GM19099 (cell line): Measurements from ENCODE around the gene ROR1.

ENCODE experiments used
- POLR2A ChIP-seq: IDR thresholded peaks from 3 replicates; pipeline ENCODE4 v1.6.1; 2011; ENCODE audit warnings: low read depth; ENCODE audit not compliant: insufficient read length; ENCODE audit errors: extremely low read depth

Gene ROR1

GRCh38 chr1:63827411-63828321 is 53.8 kb downstream of the ROR1 start:
- no peak for TF ChIP-seq POLR2A

GRCh38 chr1:63828322-63829044 is 54.7 kb downstream of the ROR1 start:
- no peak for TF ChIP-seq POLR2A

- no peak for TF ChIP-seq POLR2A
Observed at GRCh38 chr1:63829349-63830327, 55.8 kb downstream of the ROR1 start.

GRCh38 chr1:63831409-63831808 is 57.6 kb downstream of the ROR1 start:
- no peak for TF ChIP-seq POLR2A

GRCh38 chr1:63833363-63834119 is 59.7 kb downstream of the ROR1 start:
- no peak for TF ChIP-seq POLR2A

- no peak for TF ChIP-seq POLR2A
Observed at GRCh38 chr1:63835128-63835527, 61.3 kb downstream of the ROR1 start.

- no peak for TF ChIP-seq POLR2A
Observed at GRCh38 chr1:63836374-63836773, 62.6 kb downstream of the ROR1 start.

GRCh38 chr1:63836830-63837229 is 63.0 kb downstream of the ROR1 start:
- no peak for TF ChIP-seq POLR2A

GRCh38 chr1:63843010-63843409 is 69.2 kb downstream of the ROR1 start:
- TF ChIP-seq POLR2A = no peak

- TF ChIP-seq POLR2A = no peak
Observed at GRCh38 chr1:63843884-63844283, 70.1 kb downstream of the ROR1 start.

- no peak for TF ChIP-seq POLR2A
Observed at GRCh38 chr1:63845346-63845745, 71.5 kb downstream of the ROR1 start.

- no peak for TF ChIP-seq POLR2A
Observed at GRCh38 chr1:63847308-63847910, 73.6 kb downstream of the ROR1 start.

GRCh38 chr1:63848733-63849132 is 74.9 kb downstream of the ROR1 start:
- no peak for TF ChIP-seq POLR2A

- TF ChIP-seq POLR2A = no peak
Observed at GRCh38 chr1:63849149-63849548, 75.3 kb downstream of the ROR1 start.
